Activated CD4-positive, alpha-beta T cell treated with anti-CD3 and anti-CD28 coated beads, Interleukin-2, Interleukin-4, amounts not matched to agents 100 ng/mL and 50 ng/mL, durations not matched to agents 16 hours and 8 hours (primary cell): ENCODE data around the gene C6orf120.
"Not testable (repeated sequence)": the region's sequence is repeated elsewhere in the genome, so short reads cannot be mapped to it uniquely, and the experiment has no call there.

Experiments used
- DNase-seq: peaks from one replicate; pipeline ENCODE4 v3.0.0-alpha.2; 2020; ENCODE audit warnings: low spot score

Gene C6orf120

DNA sequence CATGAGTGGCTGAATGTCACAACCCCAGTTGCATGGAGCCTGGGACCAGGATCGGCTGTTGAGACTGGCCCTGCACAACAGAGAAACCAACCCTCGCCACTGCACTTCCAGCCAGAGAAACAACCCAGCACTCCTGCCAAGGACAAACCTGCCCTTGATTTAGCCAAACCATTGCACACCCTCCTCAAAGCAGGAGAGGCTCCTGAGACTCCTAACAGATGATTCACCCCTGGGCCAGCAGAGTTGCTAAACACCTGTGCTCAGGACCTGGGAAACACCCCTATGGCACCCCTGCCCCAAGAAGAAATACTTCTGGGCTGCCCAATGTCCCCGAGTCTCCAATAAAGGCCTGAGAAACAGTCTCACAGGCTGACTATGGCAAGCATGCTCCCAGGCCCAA is 17.9 kb upstream of the C6orf120 start:
- DNase-seq, result no peak

DNA sequence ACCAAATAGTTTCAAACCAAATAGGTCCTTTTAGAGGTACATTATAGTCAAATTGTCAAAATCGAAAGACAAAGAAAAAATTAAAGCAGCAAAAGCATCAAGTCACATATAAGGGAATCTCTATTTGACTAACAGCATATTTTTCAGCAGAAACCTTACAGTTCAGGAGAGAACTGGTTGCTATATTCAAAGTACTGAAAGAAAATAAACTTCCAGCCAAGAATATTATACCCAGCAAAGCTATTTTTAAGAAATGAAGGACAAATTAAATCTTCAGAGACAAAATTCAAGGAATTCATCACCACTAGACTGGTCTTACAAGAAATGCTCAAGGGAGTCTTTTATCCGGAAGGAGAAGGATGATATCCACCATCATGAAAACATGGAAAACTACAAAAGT is 16.1 kb upstream of the C6orf120 start:
- DNase-seq, result no peak

DNA sequence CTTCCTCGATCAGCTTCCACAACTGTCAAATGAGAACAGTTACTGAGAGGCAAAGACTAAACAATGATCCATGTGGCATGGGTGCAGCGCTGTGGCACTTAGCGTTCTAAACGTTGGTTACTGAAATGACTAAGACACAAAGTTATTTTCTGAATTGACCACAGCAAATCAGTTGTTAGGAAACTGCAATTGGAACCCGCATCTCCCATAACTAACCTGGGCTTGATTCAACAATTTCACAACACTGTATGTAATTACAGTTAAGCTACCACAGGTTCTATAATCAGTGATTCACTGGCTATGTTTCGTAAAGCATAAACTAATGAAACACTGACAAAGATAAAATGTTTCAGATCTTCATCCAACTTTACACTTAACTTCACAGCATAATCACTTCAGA is 12.6 kb upstream of the C6orf120 start:
- no peak for DNase-seq

DNA sequence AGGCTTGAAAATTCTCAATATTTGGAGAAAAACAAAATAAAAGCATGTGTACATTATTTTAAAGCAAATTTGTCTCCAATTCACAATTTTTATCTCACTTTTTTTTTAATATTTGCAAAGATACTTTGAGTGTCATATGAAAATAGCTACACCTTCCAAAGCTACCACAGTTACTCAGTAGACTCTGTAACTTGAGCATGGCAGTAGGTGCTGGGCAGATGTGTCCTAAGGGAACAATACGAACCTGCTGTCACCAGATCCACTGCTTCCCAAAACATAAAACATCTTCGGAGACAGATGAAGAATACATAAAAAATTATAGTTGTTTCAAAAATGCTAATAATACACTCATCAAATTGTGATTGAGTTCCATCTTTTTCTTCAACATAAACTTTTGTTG is 10.7 kb upstream of the C6orf120 start:
- DNase-seq, result no peak

DNA sequence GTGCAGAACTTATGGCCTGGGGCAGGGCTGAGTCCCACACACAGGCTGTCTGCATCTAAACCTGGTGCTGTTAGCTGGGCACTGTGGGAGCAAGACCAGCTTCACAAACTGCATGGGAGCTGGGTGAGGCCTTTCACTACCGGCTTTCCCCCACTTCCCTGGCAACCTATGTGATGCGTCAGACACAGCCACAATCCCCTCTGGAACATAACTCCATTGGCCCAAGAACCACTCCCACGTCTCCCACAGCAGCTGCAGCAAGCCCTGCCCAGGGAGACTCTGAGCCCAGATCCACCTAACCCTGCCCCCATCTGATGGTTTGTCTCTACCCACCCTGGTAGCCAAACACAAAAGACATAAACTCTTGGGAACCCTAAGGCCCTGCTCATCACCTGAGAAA is 9.4 kb upstream of the C6orf120 start:
- DNase-seq, result no peak

DNA sequence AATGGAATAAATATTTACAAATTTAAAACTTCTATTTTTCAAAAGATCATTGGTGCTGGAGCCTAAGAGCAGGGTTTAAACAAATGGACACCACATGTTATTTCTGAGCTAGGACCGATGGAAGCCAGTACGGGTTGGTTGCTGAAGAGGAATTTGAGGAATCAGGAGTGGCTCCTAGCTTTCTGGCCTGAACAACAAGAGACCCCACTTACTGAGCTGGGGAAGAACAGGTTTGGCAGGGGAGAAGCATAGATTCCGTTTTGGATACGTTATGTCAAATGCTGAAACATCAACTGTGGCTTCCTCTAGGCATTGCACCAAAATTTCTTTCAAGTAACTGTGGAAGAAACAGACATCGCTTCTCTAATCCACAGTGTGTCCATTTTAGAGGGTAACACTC is 6.8 kb upstream of the C6orf120 start:
- no peak for DNase-seq

DNA sequence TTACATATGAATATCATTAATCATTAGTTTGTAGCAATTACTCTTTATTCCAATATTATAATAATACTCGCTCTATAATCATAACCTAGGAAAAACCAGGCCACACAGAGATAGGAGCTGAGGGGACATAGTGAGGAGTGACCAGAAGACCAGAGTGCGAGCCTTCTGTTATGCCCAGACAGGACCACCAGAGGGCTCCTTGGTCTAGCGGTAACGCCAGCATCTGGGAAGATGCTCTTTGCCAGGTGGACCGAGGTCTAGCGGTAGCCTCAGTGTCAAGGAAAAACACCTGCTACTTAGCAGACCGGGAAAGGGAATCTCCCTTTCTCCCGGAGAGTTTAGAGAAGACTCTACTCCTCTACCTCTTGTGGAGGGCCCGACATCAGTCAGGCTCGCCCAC is 4.8 kb upstream of the C6orf120 start:
- not testable (repeated sequence) for DNase-seq

DNA sequence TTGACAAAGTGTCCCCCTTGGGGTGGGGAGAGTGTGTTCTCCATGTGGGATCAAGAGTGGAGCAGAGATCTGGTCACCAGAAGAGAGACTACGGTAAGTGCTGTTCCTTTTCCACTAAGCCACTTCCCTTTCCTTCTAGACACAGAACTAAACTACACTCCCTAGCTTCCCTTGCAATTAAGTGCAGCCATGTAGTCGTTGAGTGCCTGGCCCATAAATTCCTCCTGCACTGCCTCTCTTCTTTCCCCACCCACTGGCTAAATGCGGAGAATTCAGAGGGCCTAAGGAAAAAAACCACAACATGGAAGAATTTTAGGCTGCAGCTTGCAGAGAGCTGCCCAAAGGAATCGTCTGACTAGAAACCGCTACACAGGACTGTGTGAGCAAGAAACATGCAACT is 1.6 kb upstream of the C6orf120 start:
- DNase-seq, result no peak

DNA sequence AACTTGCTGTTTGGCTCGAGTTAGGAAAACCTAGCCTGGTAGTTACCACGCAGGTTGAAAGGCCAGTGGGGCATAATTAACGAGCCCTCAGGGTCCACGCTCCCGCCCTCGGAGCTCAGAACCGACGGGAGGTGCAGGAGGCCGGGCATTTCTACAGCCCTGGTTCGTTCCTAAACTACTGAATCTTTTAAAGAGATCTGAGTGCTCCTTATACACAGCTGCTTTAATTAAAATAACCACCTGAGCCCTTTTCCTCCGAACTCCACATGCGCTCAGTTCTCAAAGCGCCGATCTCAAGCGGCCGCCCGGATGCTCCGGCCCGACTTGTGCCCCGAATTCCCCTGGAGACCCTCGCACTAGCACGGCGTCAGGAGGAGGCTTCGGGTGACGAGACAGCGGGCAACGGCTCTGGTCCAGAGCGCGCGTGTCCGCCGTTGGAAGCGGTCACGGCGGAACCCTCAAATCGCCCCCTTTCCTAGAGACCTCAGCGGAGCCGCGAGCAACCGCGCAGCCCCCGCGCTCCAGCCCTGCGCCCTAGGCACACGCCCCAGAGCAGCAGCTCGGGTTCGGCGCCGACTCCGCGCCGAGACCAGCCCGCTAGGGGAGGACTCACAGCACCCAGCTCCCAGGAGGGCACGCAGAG is 494 bp upstream of the C6orf120 start:
- DNase-seq, result peak; percentile 13

DNA sequence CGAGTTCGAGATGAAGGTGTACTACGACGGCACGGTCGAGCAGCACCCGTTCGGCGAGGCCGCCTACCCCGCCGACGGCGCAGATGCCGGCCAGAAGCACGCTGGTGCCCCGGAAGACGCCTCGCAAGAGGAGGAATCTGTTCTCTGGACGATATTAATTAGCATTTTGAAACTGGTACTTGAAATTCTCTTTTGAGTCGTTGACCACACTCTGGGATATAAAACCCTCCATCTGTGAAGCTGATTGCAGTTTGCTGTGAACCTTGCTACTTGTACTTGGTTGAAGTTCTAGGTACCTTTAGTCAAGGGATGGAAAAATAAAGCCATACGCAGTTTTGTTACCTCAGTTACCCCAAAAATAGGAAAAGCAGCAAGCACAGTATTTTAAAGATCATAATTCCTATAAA is 917 bp downstream of the C6orf120 start:
- DNase-seq, result no peak

DNA sequence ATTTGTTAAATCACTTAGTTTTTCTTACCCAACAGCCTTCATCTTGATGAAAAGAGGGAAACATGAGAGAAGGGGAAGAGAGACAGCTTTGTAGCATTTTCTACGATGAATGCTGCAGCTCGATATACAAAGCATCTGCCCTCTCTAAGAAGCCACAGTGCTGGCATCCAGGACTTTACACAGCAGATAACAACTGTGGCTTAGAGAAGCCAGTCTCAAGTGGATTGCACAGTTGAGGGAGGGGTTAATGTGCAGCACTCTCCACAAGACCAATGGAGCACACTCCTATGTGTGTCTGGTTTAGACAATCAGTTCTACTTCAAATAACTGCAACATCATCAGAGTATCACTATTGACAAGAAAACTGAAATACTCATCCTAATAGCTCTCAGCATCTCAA is 5.8 kb downstream of the C6orf120 start:
- no peak for DNase-seq

DNA sequence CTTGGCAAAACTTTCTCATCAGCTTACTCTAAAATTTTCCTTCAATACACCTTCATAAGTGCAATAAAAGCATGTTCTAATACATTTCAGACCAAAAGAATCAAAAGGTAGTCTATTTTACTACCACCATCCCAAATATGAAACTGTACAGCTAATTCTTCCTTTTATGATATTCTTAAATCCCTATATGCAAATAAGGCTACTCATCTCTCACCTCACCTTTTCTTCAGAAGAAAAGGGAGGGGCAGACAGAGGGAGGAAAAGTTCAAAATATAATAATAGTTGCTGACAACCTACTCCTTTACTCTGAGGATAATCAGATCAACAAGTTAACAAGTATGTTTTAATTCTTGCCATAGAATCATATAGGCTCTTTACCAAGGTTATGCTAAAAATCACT is 7.4 kb downstream of the C6orf120 start:
- DNase-seq, result no peak

DNA sequence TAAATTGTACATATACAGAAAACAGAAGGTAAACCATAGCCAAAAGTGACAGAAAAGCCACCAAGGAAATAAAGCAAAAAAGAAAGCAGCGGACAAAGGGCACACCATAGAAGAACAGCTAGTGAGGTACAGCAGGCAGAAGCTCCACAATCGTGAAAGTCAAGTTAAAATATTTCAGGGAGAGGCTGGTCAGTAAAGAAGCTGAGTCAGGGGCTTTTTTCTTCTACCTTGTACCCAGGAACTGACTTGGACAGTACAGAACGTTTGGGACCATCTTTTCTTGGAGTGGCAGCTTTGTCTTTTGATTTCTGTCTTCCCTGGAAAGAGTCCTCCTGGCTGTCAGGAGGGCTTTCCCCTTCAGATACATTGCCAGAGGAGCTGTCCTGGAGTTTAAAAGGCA is 8.1 kb downstream of the C6orf120 start:
- no peak for DNase-seq

DNA sequence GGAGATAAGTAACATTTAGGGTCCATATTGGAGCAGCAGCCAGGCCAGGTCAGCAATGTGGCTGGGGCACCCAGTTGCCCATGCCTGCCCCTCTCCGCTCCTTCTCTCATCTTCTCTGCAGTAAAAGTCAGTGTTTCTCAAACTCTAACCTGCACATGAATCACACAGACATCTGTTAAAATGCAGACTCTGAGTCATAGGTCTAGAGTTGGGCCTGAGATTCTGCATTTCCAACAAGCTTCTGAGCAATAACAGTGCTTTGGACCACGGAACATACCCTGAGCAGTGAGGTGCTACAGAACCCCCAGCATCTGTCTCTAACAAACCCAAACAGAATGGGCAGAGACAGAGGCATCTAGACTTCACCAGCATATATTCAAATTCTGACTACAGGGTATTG is 12.3 kb downstream of the C6orf120 start:
- DNase-seq, result no peak

DNA sequence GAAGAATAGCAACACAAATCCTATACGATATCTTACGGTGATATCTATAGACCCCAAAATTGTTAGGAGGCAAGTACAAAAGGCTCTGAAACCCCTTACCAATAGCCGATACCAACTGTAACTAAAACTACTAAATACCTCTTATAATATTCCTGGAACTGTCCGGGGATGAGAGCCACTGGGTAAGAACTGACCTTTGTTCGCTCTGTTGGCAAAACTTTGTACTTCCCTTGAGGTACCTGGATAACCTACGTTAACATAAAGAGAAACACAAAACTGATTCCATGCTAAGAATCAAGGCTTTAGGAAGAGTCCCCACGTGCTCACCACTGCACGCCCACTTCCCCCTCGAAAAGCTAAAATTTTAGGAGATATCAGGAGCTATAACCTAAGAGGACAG is 12.7 kb downstream of the C6orf120 start:
- DNase-seq, result no peak

DNA sequence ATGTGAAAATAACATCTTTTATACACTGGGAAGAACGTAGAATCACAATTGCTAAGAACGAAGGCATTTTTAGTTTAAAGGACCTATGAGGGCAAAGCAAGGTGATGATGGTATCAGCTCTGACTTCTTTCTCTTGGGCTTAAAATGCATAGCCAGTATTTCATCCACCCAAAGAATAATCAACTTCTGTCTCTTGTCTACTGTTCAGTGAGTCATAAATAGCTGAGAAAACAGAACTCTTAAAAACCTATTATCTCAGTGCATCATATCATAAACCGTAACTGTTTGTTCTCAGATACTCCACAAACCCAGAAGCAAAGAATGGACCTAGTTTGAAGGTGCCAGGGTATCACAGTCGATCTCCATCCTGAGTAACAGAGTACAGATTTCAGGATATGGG is 17.2 kb downstream of the C6orf120 start:
- DNase-seq, result no peak

DNA sequence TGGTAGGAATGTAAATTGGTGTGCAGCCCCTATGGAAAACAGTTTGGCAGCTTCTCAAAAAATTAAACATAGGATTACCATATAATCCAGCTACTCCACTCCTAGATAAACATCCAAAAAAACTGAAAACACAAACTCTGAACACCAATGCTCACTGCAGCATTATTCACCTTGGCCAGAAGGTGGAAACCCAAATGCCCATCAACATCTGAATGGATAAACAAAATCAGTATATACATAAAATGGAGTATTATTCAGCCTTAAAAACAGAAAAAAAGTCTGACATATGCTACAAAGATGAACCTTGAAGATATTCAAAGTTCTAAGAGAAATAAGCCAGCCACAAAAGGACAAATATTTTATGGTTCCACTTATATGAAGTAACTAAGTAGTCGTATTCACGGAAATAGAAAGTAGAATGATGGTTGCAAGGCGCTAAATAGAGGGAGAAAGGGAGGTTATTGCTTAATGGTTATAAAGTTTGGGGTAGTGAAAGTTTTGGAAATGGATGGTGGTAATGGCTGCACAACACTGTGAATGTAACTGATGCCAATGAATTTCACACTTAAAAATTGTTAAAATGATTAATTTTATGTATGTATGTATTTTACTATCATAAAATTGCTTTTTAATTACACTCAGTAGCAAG is 18.4 kb downstream of the C6orf120 start:
- no peak for DNase-seq

DNA sequence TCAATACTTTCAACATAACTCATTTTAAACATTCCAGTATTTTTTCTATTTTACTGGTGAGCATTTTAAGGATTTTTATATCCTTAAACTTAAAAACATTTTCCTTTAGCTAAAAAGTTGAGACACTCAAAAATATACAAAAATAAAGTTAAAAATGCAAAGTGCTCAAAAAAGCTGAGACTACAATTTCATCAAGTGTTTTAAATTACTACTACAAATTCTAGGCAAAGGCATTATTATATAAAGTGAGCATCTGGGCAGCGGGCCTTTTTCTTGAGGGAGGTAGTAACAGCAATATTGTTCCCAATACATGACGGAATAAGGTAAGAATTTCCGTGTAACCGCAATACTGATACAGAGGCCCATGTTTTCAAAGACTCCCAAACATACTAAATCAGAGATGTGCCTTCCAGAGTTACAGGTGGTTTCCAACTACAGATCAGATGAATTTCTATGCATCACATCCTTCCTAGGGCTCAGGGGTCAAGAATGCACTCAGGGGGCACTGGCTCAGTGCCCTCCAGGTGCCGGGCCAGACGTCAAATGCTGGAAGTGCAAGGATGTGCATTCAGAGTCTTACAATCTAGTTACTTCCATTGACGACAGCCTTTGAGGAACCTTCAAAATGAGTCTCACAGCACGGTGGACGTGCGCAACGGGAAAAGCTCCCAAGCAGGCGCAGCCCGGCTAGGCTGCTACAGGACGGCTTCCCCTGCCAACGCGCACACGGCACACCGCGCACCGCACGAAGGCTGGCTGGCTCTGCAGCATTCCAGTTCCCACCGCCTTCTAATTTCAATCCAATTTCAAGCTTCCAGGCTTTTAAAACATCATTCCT is 20.7 kb downstream of the C6orf120 start:
- DNase-seq, result peak; percentile 17

DNA sequence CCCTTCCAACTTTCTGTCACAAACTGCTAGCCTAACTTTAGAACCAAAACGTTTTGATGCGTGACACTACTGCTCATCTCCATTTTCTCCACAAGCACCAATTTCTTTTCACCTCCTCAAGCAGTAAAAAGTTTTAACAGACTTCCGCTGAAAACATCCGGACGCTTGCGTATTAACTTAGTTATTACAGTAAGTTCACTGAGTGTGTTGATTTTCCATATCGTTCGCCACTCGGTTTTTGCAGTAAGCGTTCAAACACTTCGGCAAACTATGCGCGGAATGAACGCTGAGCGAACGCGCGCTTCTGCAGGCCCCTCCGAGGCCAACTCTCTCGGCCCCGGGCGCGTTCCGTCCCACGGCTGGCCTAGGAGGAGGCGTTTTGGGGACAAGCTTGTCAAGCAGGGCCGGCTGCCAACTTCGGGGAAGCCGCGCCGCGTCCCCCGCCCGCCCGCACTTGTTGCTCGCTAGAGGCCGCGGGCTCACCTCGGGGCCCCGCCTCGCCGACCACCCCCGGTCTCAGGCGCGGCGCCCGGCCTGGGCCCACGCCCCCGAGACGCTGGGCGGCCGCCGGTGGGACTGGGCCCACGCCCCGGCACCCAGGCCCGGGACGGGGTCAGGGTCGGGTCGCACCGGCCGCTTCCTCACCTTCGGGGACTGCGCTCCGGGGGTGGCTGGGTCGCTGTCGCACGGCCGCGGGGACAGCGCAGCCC is 21.4 kb downstream of the C6orf120 start:
- peak; percentile 42 for DNase-seq

DNA sequence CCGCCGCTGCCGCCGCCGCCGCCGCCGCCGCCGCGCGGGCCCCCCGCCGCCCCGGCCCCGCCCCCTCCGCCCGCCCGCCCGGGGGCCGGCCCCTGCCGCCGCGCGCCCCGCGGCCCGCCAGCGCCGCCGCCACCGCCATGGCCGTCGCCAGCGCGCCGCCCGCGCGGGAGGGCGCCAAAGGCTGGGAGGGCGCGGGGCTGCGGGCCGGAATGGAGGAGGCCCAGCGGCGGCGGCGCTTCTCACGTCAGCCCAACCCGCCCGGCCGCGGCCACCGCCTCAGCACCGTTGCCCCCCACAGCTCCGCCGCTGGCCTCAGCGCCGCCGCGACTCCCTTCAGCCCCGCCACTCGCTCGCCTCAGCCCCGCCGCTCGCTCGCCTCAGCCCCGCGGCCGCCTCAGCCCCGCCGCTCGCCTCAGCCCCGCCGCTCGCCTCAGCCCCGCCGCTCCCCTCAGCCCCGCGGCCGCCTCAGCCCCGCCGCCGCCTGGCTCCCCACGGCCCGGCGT is 22.1 kb downstream of the C6orf120 start:
- DNase-seq, result peak; percentile 11

DNA sequence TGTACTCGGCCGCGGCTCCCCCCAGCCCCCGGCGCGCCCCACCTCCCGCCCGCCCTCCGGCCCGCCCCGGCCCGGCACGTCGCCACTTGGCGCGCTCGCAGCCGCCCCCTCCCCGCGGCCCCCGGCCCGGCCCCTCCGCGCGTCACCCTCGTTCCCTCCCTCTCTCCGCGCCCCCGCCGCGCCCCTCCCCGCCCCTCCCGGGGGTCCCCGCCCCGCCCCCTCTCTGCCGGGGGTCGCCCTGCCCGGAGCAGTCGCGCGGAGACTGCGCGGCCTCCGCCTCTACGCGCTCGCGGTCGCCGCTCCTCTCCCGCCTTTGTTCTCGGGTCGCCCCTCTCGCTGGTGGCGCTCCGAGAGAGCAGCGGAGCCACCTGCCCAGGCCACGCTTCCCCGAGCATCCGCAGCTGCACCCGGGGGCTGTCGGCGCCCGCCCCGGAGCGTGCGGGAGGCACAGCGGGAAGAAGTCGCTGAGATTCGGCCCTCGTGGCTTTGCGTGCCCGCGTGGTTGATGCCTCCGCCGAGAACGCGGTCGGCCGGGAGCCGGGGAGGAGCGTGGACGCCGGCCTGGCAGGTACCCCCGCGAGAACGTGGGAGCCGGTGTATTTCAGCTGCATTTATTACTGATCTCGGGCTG is 22.7 kb downstream of the C6orf120 start, which contains the start of gene PHF10:
Gene PHF10 (minus strand): TSS at position 7 of the 631 bp plus-strand sequence. CDS start 569 bp downstream, outside the sequence.
- DNase-seq, result peak; percentile 65
